ENCODE data around the gene TMEM115. TPM values are rescaled to one million over a fixed set of nuclear protein-coding genes. Genes with fewer than 3 reads are reported as not detected.

TMEM115 gene
- total and polyA plus RNA-seq, 9 of the 15 experiments (the other 6 are each of a cell fraction or from before 2014, with no cell fraction given): 1.6 to 26.9 (median 14.1) TPM

DNA sequence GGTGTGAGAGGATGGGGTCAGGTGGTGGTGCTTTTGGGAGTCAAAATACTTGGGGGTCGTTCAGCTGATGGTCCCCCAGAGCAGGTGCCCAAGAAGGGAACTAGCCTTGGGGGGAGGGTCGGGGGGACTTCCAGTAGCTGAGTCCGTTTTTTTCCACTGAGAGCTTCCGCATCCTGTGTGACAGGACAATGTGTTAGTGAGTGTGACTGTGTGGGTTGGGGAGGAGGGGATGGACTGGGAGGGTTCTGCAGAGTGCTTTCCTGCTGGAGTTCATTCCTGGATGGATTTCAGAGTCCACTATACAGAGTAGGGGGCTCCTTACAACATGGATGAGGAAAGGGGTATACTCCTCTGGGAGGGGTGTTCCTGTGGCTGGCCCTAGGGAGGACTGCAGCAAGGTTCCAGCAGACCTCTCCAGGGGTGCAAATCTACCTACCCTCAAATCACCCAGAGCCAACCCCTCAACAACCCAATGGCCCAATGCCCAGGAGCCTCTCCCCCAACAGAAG, 36.2 kb downstream of the TMEM115 start:
- H3K9ac ChIP-seq (ENCODE audit: insufficient read depth in 1 of 2, low read depth in 2 of 2, low read length in 2 of 2): peak overlapping the region in 1 of 2 experiments; percentile 55; a peak in 2 of 4 replicates

More for the DNA sequence above, 36.2 kb downstream of the TMEM115 start:
- no peak for ATAC-seq
- no peak for DNase-seq (ENCODE audit: extremely low read depth in 1 of 4, low spot score in 3 of 4)
- Histone ChIP-seq H3K27me3 (ENCODE audit: control insufficient read depth in 2 of 2, insufficient read depth in 2 of 2, low read length in 2 of 2) (no peaks in the 10 kb centered on the region), H3K79me2 (ENCODE audit: control insufficient read depth, insufficient read depth, low read length) (peaks cover 36% of the 10 kb centered on the region), H3K4me1 (replicated peaks in 1 of 2; ENCODE audit: control insufficient read depth in 2 of 2, insufficient read depth in 2 of 2, low read length in 2 of 2) (peaks cover 25 to 66% of the 10 kb centered on the region in 2 experiments; a peak in 4 of 5 replicates), H3K4me3 (no peak overlapping the region), H3K36me3 (ENCODE audit: control insufficient read depth, insufficient read depth, low read length) (peaks cover 41% of the 10 kb centered on the region; the same call in 2 of the 3 replicates), H3K27ac (ENCODE audit: extremely low read depth, low read depth, low read length) (no peak overlapping the region), H3K9me3 (replicated peaks; ENCODE audit: control insufficient read depth, insufficient read depth, low read depth, low read length) (no peaks in the 10 kb centered on the region), H2AFZ (ENCODE audit: low read depth, low read length) (no peak overlapping the region), H4K20me1 (replicated peaks; ENCODE audit: control insufficient read depth, insufficient read depth, low read length) (no peaks in the 10 kb centered on the region), H3K4me2 (ENCODE audit: insufficient read depth, low read length) (no peak overlapping the region), H3K9me1 (ENCODE audit: control insufficient read depth, insufficient read depth, low read length) (no peaks in the 10 kb centered on the region)
- no peak for FAIRE-seq
- 60% methylated on average over 2 of the region's 4 CpGs for WGBS (ENCODE audit: insufficient coverage, low coverage, missing lambda C conversion rate)
- TF ChIP-seq ATF1 (CRISPR knock-in tag; IDR thresholded peaks at IDR 0.05): no peak
- TF ChIP-seq ATF1 (tag; IDR thresholded peaks at IDR 0.05): no peak
- no peak for TF ChIP-seq YBX1 (IDR thresholded peaks at IDR 0.05)
- TF ChIP-seq ZNF23 (CRISPR knock-in tag; IDR thresholded peaks at IDR 0.05): no peak
- TF ChIP-seq, protein P1, sequence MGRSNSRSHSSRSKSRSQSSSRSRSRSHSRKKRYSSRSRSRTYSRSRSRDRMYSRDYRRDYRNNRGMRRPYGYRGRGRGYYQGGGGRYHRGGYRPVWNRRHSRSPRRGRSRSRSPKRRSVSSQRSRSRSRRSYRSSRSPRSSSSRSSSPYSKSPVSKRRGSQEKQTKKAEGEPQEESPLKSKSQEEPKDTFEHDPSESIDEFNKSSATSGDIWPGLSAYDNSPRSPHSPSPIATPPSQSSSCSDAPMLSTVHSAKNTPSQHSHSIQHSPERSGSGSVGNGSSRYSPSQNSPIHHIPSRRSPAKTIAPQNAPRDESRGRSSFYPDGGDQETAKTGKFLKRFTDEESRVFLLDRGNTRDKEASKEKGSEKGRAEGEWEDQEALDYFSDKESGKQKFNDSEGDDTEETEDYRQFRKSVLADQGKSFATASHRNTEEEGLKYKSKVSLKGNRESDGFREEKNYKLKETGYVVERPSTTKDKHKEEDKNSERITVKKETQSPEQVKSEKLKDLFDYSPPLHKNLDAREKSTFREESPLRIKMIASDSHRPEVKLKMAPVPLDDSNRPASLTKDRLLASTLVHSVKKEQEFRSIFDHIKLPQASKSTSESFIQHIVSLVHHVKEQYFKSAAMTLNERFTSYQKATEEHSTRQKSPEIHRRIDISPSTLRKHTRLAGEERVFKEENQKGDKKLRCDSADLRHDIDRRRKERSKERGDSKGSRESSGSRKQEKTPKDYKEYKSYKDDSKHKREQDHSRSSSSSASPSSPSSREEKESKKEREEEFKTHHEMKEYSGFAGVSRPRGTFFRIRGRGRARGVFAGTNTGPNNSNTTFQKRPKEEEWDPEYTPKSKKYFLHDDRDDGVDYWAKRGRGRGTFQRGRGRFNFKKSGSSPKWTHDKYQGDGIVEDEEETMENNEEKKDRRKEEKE (IDR thresholded peaks at IDR 0.05; ENCODE audit: borderline replicate concordance in 1 of 2, control insufficient read depth in 1 of 2, low read depth in 2 of 2, low read length in 1 of 2): no peak
- TF ChIP-seq SP1 (CRISPR knock-in tag; IDR thresholded peaks at IDR 0.05): no peak
- TF ChIP-seq ZNF354B (CRISPR knock-in tag; IDR thresholded peaks at IDR 0.05): no peak
- TF ChIP-seq ZNF184 (CRISPR knock-in tag; IDR thresholded peaks at IDR 0.05): no peak
- intact Hi-C loops (cut with micrococcal nuclease) (no loop called here), in situ Hi-C loops (cut with MboI) (no loop called here)
- ChIA-PET CTCF (ENCODE audit: low intra/inter-chr PET ratio) (interaction anchor here (2.1 kb wide), 1 partner anchor 96 kb away, joined by 6 read pairs; no protein-coding TSS in a partner anchor), POLR2A (interaction anchor here (1.2 kb wide), 1 partner anchor 14 kb away, joined by 4 read pairs; no protein-coding TSS in a partner anchor)
- BruUV-seq (replicated peaks): no TSS peak
